Measurements from ENCODE around the gene SPAG6.

SPAG6 gene

DNA sequence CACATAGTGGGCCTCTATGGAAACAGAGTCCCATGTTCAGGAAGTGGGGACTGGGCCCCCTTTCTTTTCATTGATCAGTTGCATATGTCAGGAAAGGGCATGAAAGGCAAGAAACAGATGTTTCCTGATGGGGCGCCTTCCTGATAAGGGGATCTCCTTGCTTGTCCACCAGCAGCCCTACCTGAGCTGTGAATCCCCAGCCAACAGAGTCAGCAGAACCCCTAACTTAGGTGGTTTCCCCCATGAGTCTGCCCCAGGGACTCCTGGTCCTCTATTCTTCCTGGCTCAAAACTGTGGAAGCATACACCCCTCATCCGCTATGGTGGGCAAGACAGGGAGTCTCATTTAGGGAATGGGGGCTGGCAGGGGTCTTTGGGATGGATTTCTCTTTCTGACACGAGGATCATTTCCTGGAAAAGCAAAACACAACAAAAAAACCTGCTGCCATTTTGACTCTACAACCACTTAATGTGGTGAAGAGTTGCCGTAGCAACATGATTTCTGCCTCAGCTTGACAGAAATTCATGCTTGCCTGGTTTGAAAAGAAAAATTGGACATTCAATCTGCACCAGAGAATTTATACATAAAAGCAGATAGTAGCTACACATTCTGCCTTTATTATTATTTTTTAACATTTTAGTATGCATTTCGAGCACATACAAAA is 119.8 kb downstream of the SPAG6 start:
- DNase-seq: no peak

DNA sequence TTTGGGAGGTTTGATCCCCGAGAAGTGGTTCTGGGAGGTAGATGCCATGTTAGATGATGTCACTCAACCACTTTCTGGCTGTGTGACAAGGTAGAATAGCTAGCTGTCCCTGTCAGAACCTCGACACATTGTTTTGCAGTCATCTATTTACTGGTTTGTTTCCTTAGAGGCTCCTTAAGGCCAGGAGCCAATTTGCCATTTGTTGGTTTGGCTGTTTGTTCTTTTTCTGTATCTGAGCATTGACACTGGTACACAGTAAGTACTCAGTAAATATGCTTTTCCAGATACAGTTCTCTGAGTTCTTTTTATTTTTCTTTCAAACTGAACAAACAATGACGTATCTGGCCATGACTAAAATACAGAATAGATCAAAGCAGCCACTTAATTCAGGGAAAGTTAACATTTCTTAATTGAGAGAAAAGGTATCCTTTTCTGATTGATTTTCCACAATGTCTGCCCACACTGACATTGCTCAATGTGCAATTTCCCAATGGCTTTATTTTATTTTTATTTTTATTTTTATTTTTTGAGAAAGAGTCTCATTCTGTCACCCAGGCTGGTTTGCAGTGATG is 121.6 kb downstream of the SPAG6 start:
- no peak for DNase-seq

Data from NCI-H524 treated with DMSO at 0.1 percent for 48 hours (cell line).